KG1 (cell line): ENCODE results near the gene RHOV.

ENCODE experiments used
- DNase-seq: peaks from one replicate; lab custom pipeline; 2025; lab: John Stamatoyannopoulos, UW

RHOV gene

GRCh38 chr15:40845036-40845435, 29.0 kb downstream of the RHOV start:
- DNase-seq = no peak

- peak; percentile 12 for DNase-seq
Measured at GRCh38 chr15:40844696-40845030, 29.4 kb downstream of the RHOV start.

GRCh38 chr15:40843885-40844695, 29.9 kb downstream of the RHOV start, which contains the start of gene SPINT1:
Gene SPINT1 (plus strand): TSS chr15:40844048. CDS start chr15:40844555, 507 bp downstream.
- no peak for DNase-seq

- no peak for DNase-seq
Measured at GRCh38 chr15:40843261-40843884, 30.7 kb downstream of the RHOV start.

GRCh38 chr15:40841741-40842140, 32.3 kb downstream of the RHOV start:
- no peak for DNase-seq

- DNase-seq = no peak
Measured at GRCh38 chr15:40838756-40839155, 35.3 kb downstream of the RHOV start.

- no peak for DNase-seq
Measured at GRCh38 chr15:40836020-40836419, 38.0 kb downstream of the RHOV start.

GRCh38 chr15:40832903-40833302, 41.1 kb downstream of the RHOV start:
- no peak for DNase-seq

GRCh38 chr15:40831861-40832260, 42.2 kb downstream of the RHOV start:
- DNase-seq = no peak

GRCh38 chr15:40830884-40831283, 43.1 kb downstream of the RHOV start:
- DNase-seq = no peak

- DNase-seq = no peak
Measured at GRCh38 chr15:40829115-40829514, 44.9 kb downstream of the RHOV start.

- no peak for DNase-seq
Measured at GRCh38 chr15:40828447-40829036, 45.5 kb downstream of the RHOV start, which contains the start of gene PPP1R14D. Gene PPP1R14D (minus strand): TSS chr15:40828708. CDS start chr15:40828641, 67 bp downstream.

GRCh38 chr15:40826423-40827075, 47.5 kb downstream of the RHOV start:
- DNase-seq = no peak

- no peak for DNase-seq
Measured at GRCh38 chr15:40825661-40826422, 48.2 kb downstream of the RHOV start.

- no peak for DNase-seq
Measured at GRCh38 chr15:40823572-40824343, 50.3 kb downstream of the RHOV start.
